GM12875 (cell line): ENCODE data around the gene HRC.

Experiments used
- H3K4me3 ChIP-seq: one replicate; pipeline ENCODE4 v1.5.1; 2011; ENCODE audit warnings: low read depth, low read length, control low read depth
- TF ChIP-seq, protein P1 (sequence below): IDR thresholded peaks from 2 replicates; pipeline ENCODE4 v1.5.1; 2011; ENCODE audit warnings: low read depth, mild to moderate bottlenecking, control low read depth, inconsistent platforms, low read length, moderate library complexity, borderline replicate concordance; ENCODE audit not compliant: insufficient read depth

The HRC gene

DNA sequence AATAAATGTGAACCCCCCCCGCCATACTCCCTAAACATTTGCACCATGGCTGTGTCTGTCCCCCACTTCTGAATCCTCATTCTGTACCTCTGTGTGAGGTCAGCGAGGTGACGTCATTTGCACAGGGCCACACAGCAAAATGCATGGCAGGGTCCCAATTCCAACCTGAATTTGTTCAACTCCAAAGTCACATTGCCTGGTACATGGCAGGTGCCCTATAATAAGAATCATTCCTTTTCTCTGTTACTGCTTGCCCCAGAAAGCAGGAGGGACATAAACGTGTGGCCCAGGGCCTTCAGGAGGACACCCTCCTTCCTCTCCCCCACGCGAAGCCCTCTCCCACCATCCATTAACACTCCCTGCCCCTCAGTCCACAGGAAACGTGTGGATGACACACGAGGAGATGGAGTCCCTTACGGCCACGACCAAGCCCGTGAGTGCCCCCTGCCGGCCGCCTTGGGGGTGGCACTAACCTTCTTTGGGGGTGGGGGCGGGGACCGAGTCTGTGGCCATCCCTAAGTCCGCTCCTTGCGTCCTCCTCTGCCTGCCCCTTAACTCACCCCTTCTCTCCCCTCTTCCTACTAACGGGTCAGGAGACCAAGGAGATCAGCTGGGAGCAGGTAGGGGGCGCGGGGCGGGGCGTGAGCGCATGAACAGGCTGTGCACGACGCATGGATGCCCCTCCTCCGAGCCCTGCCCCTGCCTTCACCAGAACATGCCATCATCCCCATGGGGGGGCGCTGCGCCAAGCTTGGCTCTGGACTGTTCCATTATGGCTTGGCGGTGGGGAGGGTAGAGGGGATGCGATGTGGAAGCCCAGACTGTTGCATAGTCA is 9.4 kb downstream of the HRC start:
- no peak overlapping the region for H3K4me3 ChIP-seq
- TF ChIP-seq, protein P1, sequence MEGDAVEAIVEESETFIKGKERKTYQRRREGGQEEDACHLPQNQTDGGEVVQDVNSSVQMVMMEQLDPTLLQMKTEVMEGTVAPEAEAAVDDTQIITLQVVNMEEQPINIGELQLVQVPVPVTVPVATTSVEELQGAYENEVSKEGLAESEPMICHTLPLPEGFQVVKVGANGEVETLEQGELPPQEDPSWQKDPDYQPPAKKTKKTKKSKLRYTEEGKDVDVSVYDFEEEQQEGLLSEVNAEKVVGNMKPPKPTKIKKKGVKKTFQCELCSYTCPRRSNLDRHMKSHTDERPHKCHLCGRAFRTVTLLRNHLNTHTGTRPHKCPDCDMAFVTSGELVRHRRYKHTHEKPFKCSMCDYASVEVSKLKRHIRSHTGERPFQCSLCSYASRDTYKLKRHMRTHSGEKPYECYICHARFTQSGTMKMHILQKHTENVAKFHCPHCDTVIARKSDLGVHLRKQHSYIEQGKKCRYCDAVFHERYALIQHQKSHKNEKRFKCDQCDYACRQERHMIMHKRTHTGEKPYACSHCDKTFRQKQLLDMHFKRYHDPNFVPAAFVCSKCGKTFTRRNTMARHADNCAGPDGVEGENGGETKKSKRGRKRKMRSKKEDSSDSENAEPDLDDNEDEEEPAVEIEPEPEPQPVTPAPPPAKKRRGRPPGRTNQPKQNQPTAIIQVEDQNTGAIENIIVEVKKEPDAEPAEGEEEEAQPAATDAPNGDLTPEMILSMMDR, result peak; percentile 93

DNA sequence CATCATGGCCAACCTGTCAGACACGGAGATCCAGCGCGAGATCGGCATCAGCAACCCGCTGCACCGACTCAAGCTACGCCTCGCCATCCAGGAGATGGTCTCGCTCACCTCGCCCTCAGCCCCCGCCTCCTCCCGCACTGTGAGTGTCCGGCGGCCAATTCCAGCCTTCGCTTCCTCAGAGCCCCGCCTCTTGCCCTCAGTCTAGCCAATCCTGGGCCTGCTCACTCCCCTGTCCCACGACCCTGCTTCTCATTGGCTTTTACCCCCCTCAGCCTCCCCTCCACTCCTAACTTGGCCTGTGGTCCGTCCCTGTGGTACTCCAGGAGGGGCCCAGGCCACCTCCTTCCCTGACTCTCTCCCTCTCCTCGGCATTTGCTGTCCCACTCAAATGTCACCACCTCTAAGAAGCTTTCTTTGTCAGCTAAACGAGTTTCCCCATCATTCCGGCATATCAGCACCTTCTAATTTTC is 12.3 kb downstream of the HRC start:
- TF ChIP-seq, protein P1, result no peak
- no peak overlapping the region for H3K4me3 ChIP-seq

DNA sequence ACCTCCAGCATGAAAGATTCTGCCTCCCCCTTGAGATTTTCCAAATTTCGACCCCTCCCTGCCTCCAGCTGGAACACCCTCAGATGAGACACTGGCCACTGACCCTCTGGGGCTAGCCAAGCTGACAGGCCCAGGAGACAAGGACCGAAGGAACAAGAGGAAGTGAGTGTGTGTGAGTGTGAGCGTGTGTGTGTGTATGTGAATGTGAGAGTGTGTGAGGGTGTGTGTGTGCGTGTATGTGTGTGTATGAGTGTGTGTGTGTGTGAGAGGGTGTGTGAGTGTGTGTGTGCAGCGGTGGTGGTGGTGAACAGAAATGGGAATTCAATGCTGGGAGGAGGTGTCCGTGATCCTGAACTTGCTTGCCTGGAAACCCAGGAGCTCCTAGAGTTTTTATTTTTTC is 13.8 kb downstream of the HRC start:
- no peak overlapping the region for H3K4me3 ChIP-seq
- TF ChIP-seq, protein P1, result no peak

DNA sequence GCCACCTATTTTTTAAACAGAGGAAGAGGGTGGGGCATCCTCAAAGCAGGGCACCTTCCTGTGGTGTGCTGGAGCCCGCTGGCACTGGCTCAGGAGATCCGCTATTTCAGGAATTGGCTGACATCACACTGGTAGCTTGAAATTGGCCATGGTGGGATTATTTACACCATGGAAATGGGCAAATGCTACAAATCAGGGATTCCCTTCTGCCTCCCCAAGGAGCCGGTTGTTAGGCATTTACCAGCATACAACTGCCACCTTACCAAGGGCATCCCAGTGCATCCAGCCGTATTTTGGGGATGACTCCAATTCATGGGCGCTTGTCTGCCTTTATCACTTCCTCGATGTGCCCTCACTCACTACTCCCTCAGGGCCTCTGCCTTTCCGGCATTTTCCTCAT is 14.2 kb downstream of the HRC start:
- H3K4me3 ChIP-seq, result no peak overlapping the region
- TF ChIP-seq, protein P1, result no peak

DNA sequence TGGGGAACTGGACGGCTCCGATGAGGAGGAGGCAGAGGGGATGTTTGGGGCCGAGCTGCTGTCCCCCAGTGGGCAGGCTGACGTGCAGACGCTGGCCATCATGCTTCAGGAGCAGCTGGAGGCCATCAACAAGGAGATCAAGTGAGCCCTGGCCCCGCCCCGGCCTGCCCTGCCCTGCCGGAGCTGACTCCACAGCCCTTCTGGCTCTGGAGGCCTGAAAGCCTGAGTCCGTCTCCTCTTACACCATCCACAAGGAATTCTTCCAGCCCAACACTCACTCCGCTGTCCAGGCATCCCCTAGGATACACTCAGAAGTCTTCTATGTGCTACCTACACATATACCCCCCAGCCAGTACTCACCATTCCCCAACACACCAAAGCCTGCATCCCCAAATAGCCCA is 18.4 kb downstream of the HRC start:
- no peak overlapping the region for H3K4me3 ChIP-seq
- TF ChIP-seq, protein P1, result no peak

DNA sequence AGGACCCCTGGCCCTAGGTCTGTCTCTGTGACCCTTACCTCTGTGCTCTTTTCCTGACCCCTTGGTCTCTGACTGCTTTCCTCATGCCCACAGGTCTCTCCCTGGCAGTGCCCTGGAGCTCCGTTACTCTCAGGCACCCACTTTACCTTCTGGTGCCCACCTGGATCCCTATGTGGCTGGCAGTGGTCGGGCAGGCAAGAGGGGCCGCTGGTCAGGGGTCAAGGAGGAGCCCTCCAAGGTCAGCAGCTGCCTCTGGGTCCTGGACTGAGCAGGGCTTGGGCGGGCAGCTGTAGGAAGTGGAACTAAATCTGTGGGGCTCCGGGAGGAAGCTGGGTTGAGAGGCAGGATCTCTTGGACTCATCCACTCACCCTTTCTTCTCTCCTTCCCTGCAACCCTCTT is 19.5 kb downstream of the HRC start:
- TF ChIP-seq, protein P1, result no peak

More for the DNA sequence above, 19.5 kb downstream of the HRC start:
- no peak overlapping the region for H3K4me3 ChIP-seq
